A549 (cell line): ENCODE results near the gene DOCK10. TPM values are rescaled to one million over a fixed set of nuclear protein-coding genes. Genes with fewer than 3 reads are reported as not detected.

ENCODE experiments used
- ATAC-seq, 2 experiments: fragments of 200-7000 bp in 1 of 2; fragments of >200 bp in 1 of 2; cut with Nextera tagmentation in 1 of 2; cut with Tn5 transposase in 1 of 2; 3 replicates each; pipeline versions ENCODE4 v1.8.0 to v1.9.1; 2018 to 2020; ENCODE audit warnings: mild to moderate bottlenecking in 1 of 2, moderate library complexity in 1 of 2
- CTCF ChIA-PET: fragments of 300-600 bp; sonication (Branson Sonifier 250); formaldehyde crosslinking; extraction: SDS; loops from one replicate; lab custom pipeline; 2021; ENCODE audit warnings: antibody characterized with exemption, inconsistent platforms; lab: Yijun Ruan, JAX
- POLR2A ChIA-PET: fragments of 350-600 bp; formaldehyde crosslinking; extraction: SDS; loops from one replicate; lab custom pipeline; 2021; ENCODE audit warnings: antibody characterized with exemption, inconsistent platforms; lab: Yijun Ruan, JAX
- DNase-seq, 2 experiments: peaks; one replicate each; pipeline versions ENCODE4 v3.0.0 to v3.0.0-alpha.2; 2011 to 2016; ENCODE audit warnings: low read depth in 1 of 2, low spot score in 1 of 2
- FAIRE-seq: peaks from 2 replicates; lab custom pipeline; 2011; peaks lifted over from hg19 to GRCh38; lab: Jason Lieb, UNC
- H3K27ac ChIP-seq, 2 experiments: fragments of >200 bp; sonication (Bioruptor Twin); formaldehyde crosslinking; 3 replicates each; pipeline ENCODE4 v1.5.1; 2016 to 2017
- H3K4me1 ChIP-seq: fragments of >200 bp; sonication (Bioruptor Twin); formaldehyde crosslinking; 3 replicates; pipeline ENCODE4 v1.6.1; 2016
- H3K4me2 ChIP-seq: fragments of >200 bp; sonication (Bioruptor Twin); formaldehyde crosslinking; 3 replicates; pipeline ENCODE4 v1.6.1; 2016
- H3K4me3 ChIP-seq: fragments of >200 bp; sonication (Bioruptor Twin); formaldehyde crosslinking; 3 replicates; pipeline ENCODE4 v1.5.1; 2016
- H3K9me3 ChIP-seq: fragments of >200 bp; sonication (Bioruptor Twin); formaldehyde crosslinking; 3 replicates; pipeline ENCODE4 v1.6.1; 2016
- CBX8 ChIP-seq: fragments of 200-600 bp; sonication (generic); IDR thresholded peaks from 2 replicates; pipeline ENCODE4 v1.6.1; 2016
- EHMT2 ChIP-seq: fragments of 200-600 bp; sonication (generic); IDR thresholded peaks from 2 replicates; pipeline ENCODE4 v1.6.1; 2016; ENCODE audit warnings: antibody characterized with exemption, low read depth, mild to moderate bottlenecking, moderate library complexity
- ELK1 ChIP-seq: fragments of 150-350 bp; IDR thresholded peaks from 2 replicates; pipeline ENCODE4 v1.6.1; 2014; ENCODE audit warnings: low read depth, mild to moderate bottlenecking, low read length
- FOSL2 ChIP-seq, 2 experiments: fragments of 450-650 bp in 1 of 2; fragments of >200 bp in 1 of 2; sonication (Bioruptor Twin) in 1 of 2; formaldehyde crosslinking; IDR thresholded peaks; 2 replicates each; pipeline versions ENCODE4 v1.5.0 to v1.6.1; 2016 to 2020; ENCODE audit warnings: mild to moderate bottlenecking in 1 of 2, moderate library complexity in 1 of 2
- GATA3 ChIP-seq: IDR thresholded peaks from 2 replicates; pipeline ENCODE4 v1.6.1; 2012; ENCODE audit warnings: borderline replicate concordance
- HOXB5 ChIP-seq: fragments of 250-450 bp; sonication (Bioruptor Pico); IDR thresholded peaks from 2 replicates; pipeline ENCODE4 v1.5.0; 2020; ENCODE audit warnings: mild to moderate bottlenecking, moderate library complexity
- JUN ChIP-seq, 2 experiments: fragments of >200 bp; sonication (Bioruptor Twin); formaldehyde crosslinking; IDR thresholded peaks; 2 replicates in 1 of 2; 3 replicates in 1 of 2; pipeline ENCODE4 v1.6.1; 2016 to 2017
- JUNB ChIP-seq: fragments of >200 bp; sonication (Bioruptor Twin); formaldehyde crosslinking; IDR thresholded peaks from 2 replicates; pipeline ENCODE4 v1.6.1; 2016
- MAFK ChIP-seq: fragments of 450-650 bp; IDR thresholded peaks from 2 replicates; pipeline ENCODE4 v1.6.1; 2014; ENCODE audit not compliant: partially characterized antibody
- MYC ChIP-seq: IDR thresholded peaks from 2 replicates; pipeline ENCODE4 v1.6.1; 2012; ENCODE audit warnings: mild to moderate bottlenecking, inconsistent platforms, low read length, improper control_type of control experiment, borderline replicate concordance
- PHF8 ChIP-seq: fragments of 200-600 bp; sonication (generic); IDR thresholded peaks from 2 replicates; pipeline ENCODE4 v1.6.1; 2016; ENCODE audit warnings: low read depth, mild to moderate bottlenecking, antibody characterized with exemption, moderate library complexity, borderline replicate concordance
- POLR2A ChIP-seq: IDR thresholded peaks from 2 replicates; pipeline ENCODE4 v1.6.1; 2012; ENCODE audit warnings: mild to moderate bottlenecking, low read length
- POLR2AphosphoS2 ChIP-seq: conservative IDR thresholded peaks from 2 replicates; pipeline ENCODE4 v1.6.1; 2012; ENCODE audit warnings: low read length, improper control_type of control experiment, inconsistent platforms
- RNF2 ChIP-seq: fragments of 200-600 bp; sonication (generic); IDR thresholded peaks from 2 replicates; pipeline ENCODE4 v1.6.1; 2016; ENCODE audit warnings: low read depth, mild to moderate bottlenecking, antibody characterized with exemption, moderate library complexity, borderline replicate concordance
- SMC3 ChIP-seq: fragments of >200 bp; sonication (Bioruptor Twin); formaldehyde crosslinking; IDR thresholded peaks from 3 replicates; pipeline ENCODE4 v1.6.1; 2018; ENCODE audit warnings: inconsistent platforms
- SREBF2 ChIP-seq: fragments of 450-650 bp; IDR thresholded peaks from 2 replicates; pipeline ENCODE4 v1.6.1; 2014; ENCODE audit warnings: mild to moderate bottlenecking, moderate library complexity
- USF2 ChIP-seq: fragments of 450-650 bp; IDR thresholded peaks from 2 replicates; pipeline ENCODE4 v1.6.1; 2014; ENCODE audit warnings: antibody characterized with exemption
- ZC3H11A ChIP-seq: fragments of 450-650 bp; IDR thresholded peaks from 2 replicates; pipeline ENCODE4 v1.6.1; 2014; ENCODE audit warnings: antibody characterized with exemption, mild to moderate bottlenecking
- ZFP36 ChIP-seq: fragments of 450-650 bp; IDR thresholded peaks from 2 replicates; pipeline ENCODE4 v1.6.1; 2014; ENCODE audit warnings: borderline replicate concordance; ENCODE audit not compliant: partially characterized antibody
- ZNF302 ChIP-seq: fragments of 250-450 bp; sonication (Bioruptor Pico); IDR thresholded peaks from 2 replicates; pipeline ENCODE4 v1.9.0; 2021; ENCODE audit warnings: inconsistent platforms, mild to moderate bottlenecking, moderate library complexity
- WGBS: methylation state at CpG from one replicate; pipeline ENCODE4 v1.1.6; 2017; ENCODE audit errors: missing lambda C conversion rate; 5-methylcytosine and 5-hydroxymethylcytosine counted together
- polyA plus RNA-seq, 4 experiments: library from polyadenylated mRNA; depleted of rRNA in 3 of 4; stranded (reverse); fragments of >200 nt; fragmentation: RNase III in 1 of 4; extraction: RNeasy Plus Mini Kit Qiagen cat#74134 plus additional on column Dnase treatment in 1 of 4; gene quantifications; 2 replicates in 3 of 4; 3 replicates in 1 of 4; pipeline ENCODE4 v1.2.3, GENCODE V29; 2011 to 2017
- TF ChIP-seq, protein P1 (sequence below): IDR thresholded peaks from 2 replicates; pipeline ENCODE4 v1.6.1; 2012; ENCODE audit warnings: low read depth, borderline replicate concordance
- TF ChIP-seq, protein P2 (sequence below): fragments of 250-450 bp; sonication (Bioruptor Pico); IDR thresholded peaks from 2 replicates; pipeline ENCODE4 v1.5.0; 2021; ENCODE audit warnings: mild to moderate bottlenecking, moderate library complexity, borderline replicate concordance
- TF ChIP-seq, protein P3 (sequence below): fragments of >200 bp; sonication (Bioruptor Twin); formaldehyde crosslinking; IDR thresholded peaks from 2 replicates; pipeline ENCODE4 v1.6.1; 2016
- TF ChIP-seq, protein P4 (sequence below): IDR thresholded peaks from 2 replicates; pipeline ENCODE4 v1.6.1; 2012

The DOCK10 gene
- polyA plus RNA-seq, 2 of the 4 experiments (the other 2 are of a cell fraction), result 43.0 to 45.3 TPM

- TF ChIP-seq PHF8, result no peak
- no peak for TF ChIP-seq JUN (IDR thresholded peaks at IDR 0.05)
- no peak for TF ChIP-seq POLR2AphosphoS2
- TF ChIP-seq GATA3, result no peak
- TF ChIP-seq ELK1, result no peak
- TF ChIP-seq ZFP36, result no peak
- no peak for TF ChIP-seq MAFK
- TF ChIP-seq CBX8, result no peak
- TF ChIP-seq, all 56 proteins: peak for 0
Measured at GRCh38 chr2:224817676-224818075, 224.6 kb downstream of the DOCK10 start (continued).

- FAIRE-seq (no peak), ATAC-seq (peak; percentile 89 to 90), DNase-seq (peak; percentile 47 to 48)
- H3K4me2 ChIP-seq, result peak overlapping the region; percentile 87
- no peaks in the 10 kb centered on the region for H3K9me3 ChIP-seq
- CTCF ChIA-PET, result interaction anchor here (1.0 to 1.5 kb wide), 4 partner anchors 11 to 748 kb away, joined by 3 to 8 read pairs (median 3); no protein-coding TSS in a partner anchor
- peak overlapping the region; percentile 74 to 86 for H3K27ac ChIP-seq
- H3K4me3 ChIP-seq, result 0 out of 3 replicates have a peak overlapping the region, but pooled peaks have one; percentile 14
- 40% methylated on average over 4 of the region's 4 CpGs for WGBS
- peak; percentile 85 for TF ChIP-seq GATA3
- no peak for TF ChIP-seq EHMT2
- no peak for TF ChIP-seq MYC
- TF ChIP-seq, protein P1, sequence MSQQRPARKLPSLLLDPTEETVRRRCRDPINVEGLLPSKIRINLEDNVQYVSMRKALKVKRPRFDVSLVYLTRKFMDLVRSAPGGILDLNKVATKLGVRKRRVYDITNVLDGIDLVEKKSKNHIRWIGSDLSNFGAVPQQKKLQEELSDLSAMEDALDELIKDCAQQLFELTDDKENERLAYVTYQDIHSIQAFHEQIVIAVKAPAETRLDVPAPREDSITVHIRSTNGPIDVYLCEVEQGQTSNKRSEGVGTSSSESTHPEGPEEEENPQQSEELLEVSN, result no peak
- no peak for TF ChIP-seq SREBF2
- no peak for TF ChIP-seq ZFP36
- TF ChIP-seq, protein P2, sequence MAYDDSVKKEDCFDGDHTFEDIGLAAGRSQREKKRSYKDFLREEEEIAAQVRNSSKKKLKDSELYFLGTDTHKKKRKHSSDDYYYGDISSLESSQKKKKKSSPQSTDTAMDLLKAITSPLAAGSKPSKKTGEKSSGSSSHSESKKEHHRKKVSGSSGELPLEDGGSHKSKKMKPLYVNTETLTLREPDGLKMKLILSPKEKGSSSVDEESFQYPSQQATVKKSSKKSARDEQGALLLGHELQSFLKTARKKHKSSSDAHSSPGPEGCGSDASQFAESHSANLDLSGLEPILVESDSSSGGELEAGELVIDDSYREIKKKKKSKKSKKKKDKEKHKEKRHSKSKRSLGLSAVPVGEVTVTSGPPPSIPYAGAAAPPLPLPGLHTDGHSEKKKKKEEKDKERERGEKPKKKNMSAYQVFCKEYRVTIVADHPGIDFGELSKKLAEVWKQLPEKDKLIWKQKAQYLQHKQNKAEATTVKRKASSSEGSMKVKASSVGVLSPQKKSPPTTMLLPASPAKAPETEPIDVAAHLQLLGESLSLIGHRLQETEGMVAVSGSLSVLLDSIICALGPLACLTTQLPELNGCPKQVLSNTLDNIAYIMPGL, result no peak
- TF ChIP-seq ZC3H11A, result no peak
- TF ChIP-seq, protein P3, sequence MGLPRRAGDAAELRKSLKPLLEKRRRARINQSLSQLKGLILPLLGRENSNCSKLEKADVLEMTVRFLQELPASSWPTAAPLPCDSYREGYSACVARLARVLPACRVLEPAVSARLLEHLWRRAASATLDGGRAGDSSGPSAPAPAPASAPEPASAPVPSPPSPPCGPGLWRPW, result no peak
- no peak for TF ChIP-seq POLR2A
- TF ChIP-seq JUN (IDR thresholded peaks at IDR 0.05), result 0 out of 5 replicates have a peak, but pooled peaks of 1 of the 2 experiments have one; percentile 21
- no peak for TF ChIP-seq SMC3
- peak; percentile 78 for TF ChIP-seq FOSL2 (IDR thresholded peaks at IDR 0.05)
- peak; percentile 87 for TF ChIP-seq FOSL2 (CRISPR knock-in tag; IDR thresholded peaks at IDR 0.05)
- TF ChIP-seq USF2, result no peak
- TF ChIP-seq, protein P4, sequence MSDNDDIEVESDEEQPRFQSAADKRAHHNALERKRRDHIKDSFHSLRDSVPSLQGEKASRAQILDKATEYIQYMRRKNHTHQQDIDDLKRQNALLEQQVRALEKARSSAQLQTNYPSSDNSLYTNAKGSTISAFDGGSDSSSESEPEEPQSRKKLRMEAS, result peak; percentile 33; the same call in 1 of the 2 replicates
- TF ChIP-seq JUNB, result peak; percentile 84
- TF ChIP-seq ZNF302, result no peak
- no peak for TF ChIP-seq RNF2
- TF ChIP-seq MAFK, result peak; percentile 7
- no peak for TF ChIP-seq HOXB5 (CRISPR knock-in tag)
- POLR2A ChIA-PET, result no interaction called here
- peaks cover 46% of the 10 kb centered on the region for H3K4me1 ChIP-seq
Measured at GRCh38 chr2:224816816-224817215, 225.5 kb downstream of the DOCK10 start.
